GM21381 (cell line): ENCODE data around the gene UAP1L1.
"Not testable (repeated sequence)": the region's sequence is repeated elsewhere in the genome, so short reads cannot be mapped to it uniquely, and the experiment has no call there.

ENCODE experiments used
- ATAC-seq: cut with Tn5 transposase; IDR thresholded peaks from one replicate; pipeline ENCODE4 v1.9.1; 2021; ENCODE audit warnings: mild to moderate bottlenecking, moderate library complexity; ENCODE audit not compliant: unreplicated experiment

The UAP1L1 gene, protein sequence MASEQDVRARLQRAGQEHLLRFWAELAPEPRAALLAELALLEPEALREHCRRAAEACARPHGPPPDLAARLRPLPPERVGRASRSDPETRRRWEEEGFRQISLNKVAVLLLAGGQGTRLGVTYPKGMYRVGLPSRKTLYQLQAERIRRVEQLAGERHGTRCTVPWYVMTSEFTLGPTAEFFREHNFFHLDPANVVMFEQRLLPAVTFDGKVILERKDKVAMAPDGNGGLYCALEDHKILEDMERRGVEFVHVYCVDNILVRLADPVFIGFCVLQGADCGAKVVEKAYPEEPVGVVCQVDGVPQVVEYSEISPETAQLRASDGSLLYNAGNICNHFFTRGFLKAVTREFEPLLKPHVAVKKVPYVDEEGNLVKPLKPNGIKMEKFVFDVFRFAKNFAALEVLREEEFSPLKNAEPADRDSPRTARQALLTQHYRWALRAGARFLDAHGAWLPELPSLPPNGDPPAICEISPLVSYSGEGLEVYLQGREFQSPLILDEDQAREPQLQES

DNA sequence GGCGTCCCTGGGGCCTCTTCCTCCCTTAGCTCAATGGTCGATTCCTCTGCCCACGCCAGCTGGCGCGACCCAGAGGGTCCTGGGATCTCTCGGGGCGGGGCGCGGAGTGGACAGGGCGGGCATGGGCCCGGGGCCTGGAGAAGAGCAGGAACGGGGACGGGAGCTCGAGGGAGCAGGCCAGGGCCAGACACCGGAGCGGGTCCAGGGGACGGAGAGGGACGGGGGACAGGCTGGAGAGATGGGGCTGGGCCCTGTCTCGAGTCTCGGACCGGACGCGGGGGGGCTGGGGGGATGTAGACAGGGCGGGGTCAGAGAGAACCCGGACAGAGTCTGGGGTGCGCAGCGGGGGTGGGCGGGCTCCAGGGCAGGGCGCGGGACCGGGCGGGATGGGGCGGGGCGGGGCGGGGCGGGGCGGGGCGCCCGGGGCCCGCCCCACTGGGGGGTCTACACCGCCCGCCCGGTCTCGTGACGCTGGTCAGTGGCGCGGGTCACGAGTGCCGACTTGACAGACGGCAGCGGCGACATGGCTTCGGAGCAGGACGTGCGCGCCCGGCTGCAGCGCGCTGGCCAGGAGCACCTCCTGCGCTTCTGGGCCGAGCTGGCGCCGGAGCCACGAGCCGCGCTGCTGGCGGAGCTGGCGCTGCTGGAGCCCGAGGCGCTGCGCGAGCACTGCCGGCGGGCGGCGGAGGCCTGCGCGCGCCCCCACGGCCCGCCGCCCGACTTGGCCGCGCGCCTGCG, at the start of gene UAP1L1:
UAP1L1 (plus strand) TSS at position 508 of the 738 bp plus-strand sequence; CDS start at position 524, 16 bp downstream.
- no peak for ATAC-seq

DNA sequence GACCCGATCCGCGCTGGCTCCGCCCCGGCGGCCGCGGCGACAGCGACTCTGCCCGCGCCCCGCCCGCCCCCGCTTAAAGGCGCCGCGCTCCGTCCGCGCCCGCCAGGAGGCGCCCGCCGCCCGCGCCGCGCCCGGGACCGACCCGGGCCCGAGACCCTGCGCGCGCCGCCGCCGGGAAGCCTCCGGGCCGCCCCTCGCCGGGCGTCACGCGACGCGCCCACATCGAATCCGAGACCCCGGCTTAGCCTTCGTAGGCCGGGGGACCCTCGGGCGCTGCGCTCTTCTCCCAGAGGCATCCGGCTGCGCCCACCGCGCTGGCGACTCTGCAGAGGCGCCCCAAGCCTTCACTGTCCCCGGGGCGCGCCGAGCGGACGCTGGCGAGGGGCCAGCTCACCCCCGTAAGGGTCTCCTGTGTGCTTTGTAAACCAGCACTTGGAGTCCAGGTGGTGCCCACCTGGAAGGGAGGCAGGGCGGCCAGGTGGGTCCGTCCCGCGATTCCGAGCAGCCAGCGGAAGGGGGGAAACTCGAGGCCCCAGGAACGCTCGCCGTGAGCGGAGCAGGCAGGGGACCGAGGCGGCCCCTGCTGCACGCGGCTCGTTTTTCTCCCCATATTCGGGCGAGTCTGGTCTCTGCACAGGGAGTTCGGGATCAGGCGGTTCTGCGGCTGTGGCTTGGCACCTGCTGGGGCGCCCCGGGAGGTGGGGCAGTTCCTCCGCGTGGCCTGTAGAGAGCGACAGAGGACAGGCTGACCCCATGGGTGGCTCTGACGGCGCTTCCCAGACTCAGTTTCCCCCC, 48.9 kb upstream of the UAP1L1 start:
- peak; percentile 40 for ATAC-seq

DNA sequence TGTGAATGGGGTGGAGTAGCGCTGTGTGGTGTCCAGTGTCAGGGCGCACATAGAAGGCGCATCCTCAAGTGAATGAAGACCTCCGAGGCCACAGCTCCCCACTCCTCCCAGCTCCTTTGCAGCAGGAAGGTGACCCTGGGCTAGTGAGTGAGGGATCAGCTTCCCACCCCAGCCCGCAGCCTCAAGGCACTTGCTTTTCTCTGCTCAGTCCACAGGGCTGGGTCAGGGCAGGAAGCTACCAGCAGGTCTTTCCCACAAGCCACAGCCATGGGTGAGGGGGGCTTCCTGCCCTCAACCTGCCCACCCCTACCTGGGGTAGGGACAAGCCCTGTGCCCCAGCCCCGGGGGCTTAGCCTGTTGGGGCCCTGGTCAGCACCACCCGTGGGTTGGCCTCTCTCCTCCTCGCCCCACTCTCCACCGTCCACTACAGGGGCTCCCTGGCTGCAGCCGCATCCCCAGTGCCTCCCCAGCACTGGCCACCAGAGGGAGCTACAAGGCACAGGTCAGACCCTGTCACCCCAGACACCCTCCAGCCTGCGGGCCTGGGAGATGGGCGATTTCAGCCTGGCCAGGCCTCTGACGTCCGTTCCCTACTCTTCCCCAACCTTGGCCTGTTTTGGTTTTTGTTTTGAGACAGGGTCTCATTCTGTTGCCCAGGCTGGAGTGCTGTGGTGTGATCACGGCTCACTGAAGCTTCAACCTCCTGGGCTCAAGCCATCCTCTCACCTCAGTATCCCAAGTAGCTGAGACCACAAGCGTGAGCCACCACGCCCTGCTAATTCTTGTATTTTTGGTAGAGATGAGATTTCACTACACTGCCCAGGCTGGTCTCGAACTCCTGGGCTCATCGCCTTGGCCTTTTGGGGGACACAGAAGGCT, 48.0 kb upstream of the UAP1L1 start:
- ATAC-seq = peak; percentile 29

DNA sequence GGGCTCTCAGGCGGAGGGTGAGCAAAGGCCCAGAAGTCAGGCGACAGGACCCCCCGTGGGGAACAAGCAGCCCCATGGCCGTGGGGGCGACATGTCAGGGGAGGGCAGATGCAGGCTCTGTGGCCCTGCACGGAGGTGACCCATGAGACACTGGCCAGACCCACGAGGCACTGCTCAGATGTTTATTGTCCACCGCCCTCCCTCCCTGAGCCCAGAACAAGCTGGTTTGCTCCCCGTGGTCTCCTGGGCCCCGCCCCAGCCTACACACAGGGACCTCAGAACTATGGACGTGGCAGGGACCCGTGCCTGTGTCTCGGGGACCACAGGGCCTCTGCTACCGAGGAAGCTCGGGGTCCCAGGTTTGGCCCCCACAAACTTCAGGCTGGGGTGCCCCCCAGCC, 47.3 kb upstream of the UAP1L1 start:
- ATAC-seq = no peak

DNA sequence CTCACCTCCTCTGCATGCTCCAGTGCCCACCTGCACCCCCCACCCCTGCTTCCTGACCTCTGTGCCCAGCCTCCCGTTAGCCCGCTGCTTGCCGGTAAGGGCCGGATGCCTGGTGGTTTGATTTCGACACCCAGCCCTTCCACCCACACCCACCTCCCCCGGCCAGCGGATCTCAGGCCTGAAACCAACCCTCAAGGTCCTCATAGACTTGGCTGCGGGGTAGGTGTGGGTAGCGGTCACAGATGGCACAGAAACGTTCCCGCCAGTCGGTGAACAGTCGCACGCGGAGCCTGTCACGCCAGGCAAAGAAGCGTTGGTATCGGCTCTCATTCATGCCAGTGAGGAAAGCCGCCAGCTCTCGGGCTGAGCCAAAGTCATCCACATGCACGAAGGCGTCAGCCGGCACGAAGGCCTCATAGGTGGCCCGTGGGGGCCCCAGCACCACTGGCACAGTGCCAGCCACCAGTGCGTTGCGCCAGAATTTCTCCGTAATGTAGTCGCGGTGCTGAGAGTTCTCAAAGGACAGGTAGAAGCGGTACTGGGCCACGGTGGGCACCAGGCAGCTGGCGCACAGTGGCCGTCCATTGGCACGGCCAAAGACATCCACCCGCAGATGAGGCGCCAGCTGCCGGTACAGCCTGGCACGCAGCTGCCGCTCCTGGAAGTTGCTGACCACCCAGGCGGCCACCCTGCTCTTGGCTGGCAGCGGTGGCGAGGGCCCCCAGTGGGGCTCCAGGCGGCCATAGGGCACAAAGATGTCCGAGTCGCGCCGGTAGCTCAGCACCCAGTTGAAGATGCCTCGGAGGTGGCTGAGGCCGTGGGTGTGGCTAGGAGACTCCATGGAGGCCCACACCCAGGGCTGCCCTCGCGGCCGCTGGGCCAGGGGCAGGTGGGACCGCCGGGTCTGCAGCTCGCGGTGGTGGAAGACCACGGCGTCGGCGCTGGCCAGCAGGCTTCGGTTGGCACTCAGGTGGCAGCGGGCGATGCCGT, 46.5 kb upstream of the UAP1L1 start:
- ATAC-seq = no peak

DNA sequence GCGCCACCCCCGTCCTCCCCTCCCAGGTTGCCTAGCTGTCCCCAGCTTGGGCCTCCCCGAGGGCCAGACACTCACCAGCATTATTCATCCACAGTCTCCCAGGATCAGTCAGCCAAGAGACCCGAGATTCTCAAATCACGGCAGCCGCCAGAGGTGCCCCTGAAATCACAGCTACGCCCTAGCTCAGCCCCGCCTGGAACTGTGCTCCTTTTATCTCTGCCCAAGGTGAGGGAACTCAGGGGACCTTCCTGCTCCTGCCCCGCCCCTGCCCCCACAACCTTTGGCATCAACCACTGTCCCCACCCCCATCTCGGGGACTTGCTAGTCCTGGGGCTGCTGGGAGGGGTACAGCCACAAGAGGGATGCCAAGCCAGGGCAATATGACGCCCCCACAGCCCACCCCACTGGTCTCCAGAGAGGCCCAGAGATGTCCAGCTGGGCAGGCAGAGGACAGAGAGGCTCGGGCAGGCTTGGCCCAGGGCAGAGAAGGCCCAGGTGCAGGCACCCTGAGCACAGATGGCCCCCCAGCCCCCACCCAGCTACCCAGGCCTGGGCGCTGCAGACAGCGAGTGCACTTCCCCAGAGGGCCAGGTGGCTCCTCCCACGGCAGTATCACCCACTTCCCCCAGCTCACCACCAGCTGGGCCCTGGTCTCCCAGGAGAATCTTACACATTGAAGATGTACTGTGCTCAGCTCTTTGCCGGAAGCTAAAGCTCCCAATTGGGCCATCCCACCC, 45.2 kb upstream of the UAP1L1 start, which contains the start of gene FUT7:
FUT7 (minus strand) TSS at position 185 of the 737 bp plus-strand sequence; CDS start at position 88, 97 bp downstream.
- ATAC-seq = no peak

DNA sequence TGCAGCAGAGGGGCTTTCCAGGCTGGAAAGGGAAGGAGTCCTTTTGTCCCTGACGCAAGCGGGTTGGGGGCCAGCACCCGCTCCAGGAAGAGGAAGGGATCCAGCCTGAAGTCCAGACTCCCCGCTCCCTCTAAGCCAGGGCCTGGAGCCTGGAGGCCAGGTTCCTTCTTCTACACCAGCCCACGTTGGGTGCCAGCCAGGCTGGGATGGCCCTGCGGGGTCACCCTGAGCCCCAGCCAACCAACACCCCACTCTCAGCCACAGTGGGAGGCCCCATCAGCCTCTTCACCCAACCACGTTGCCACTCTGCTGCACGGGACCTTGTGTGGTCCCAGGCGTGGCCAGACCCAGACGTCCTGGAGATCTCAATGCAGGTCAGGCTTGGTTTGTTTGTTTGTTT, 44.5 kb upstream of the UAP1L1 start:
- no peak for ATAC-seq

DNA sequence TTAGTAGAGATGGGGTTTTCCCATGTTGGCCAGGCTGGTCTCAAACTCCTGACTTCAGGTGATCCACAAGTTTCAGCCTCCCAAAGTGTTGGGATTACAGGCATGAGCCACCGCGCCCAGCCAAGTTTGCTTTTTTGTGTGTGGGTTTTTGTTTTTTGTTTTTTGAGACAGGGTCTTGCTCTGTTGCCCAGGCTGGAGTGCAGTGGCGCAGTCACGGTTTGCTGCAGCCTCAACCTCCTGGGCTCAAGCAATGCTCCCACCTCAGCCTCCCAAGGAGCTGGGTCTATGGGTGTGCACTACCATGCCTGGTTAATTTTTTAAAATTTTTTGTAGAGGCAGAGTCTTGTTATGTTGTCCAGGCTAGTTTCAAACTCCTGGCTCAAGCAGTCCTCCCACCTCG, 43.8 kb upstream of the UAP1L1 start:
- not testable (repeated sequence) for ATAC-seq

DNA sequence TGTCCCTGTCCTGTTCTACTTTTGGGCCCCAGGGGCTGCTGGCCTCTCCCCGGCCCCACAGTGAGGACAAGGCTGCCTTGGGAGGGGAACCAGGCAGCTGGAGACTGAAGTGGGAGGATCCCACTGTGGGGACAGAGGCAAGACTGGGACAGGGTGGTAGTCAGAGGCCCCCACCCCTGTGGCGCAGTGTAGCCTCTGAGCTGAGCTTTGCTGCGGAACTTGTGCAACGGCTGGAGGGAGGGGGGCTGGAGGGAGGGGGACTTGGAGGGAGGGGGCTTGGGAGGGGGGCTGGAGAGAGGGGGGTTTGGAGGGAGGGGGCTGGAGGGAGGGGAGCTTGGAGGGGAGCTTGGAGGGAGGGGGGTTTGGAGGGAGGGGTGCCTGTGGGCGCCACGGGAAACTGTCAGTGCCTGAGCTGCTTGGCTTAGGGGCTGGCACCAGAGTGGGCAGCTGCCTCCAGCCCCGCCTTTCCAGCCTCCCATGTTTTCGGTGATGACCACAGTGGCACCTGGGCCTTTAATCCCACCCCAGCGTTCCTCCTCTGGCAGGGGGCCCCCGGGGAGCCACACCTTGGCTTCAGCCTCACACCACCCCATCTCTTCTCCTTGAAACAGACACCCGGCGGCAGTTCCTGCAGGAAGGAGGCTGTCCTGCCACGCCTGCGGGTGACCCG, 43.1 kb upstream of the UAP1L1 start:
- ATAC-seq = no peak

DNA sequence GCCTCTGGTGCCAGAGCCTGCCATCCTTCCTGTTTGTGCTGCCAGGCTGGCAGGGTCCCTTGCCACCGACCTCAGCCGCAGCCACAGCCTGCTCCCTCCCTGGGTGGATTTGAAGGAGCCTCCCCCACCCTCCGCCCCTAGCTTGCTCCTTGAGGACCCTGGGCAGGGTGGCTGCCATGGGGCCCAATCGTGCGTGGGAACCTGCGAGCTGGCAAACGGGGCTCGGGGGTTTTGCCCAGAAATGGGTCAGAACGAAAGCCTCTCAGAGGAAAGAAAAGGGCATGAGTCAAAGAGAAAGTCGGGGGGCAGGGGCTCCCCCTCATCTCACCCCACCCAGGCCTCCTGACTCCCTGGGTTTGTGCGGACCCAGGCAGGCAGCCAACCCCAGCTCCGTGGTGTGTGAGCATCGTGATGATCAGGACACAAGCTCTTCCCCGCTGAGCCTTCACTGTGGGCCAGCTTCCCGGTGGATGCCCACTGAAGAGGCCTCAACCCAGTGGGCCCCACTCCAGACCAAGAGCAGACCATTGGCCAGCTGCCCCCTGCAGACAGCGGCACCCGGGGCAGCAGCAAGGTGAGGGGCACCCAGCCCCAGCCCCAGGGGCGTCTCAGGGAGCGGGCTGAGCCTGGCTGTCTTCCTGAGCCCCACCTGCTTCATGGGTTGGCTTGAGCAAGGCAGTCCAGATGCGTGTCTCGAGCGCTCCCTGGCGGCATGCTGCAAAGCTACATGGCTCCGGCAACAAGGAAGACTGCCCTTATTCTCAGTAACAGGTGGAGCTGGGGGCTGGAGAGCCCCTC, 42.4 kb upstream of the UAP1L1 start:
- ATAC-seq = no peak

DNA sequence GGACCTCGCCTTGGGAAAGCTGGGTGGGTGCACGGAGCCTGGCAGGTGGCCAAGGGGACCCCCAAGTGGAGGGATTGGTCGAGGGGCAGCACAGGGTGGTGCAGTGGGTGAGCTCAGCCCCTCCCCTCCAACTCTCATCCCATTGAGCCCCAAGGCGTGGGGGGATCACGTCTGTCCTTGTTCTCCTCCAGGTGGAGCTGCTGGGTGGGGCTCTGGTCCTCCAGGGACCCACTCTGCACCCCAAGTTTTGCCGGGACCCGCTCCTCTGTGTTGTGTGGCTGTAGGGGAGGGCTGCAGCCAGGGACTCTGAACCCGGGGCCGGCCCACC, 41.8 kb upstream of the UAP1L1 start:
- no peak for ATAC-seq

DNA sequence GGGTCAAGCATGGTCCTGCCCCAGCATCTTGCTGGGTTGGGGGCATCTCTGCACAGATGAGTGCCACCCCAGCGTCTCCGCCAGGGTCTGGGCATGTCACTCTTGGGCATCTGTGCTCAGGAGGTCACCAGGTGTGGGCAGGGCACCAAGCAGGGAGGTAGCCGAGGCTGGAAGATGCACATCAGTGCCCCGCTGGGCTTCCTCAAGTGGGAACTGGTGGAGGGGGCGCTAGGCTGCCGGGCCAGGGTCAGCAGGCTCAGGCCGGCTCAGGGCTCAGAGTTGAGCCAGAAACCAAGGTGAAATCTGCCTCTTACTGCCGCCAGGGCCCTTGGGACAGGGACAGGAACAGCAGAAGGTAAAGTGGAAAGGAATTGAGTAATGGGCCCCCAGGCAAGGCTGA, 41.4 kb upstream of the UAP1L1 start:
- no peak for ATAC-seq

DNA sequence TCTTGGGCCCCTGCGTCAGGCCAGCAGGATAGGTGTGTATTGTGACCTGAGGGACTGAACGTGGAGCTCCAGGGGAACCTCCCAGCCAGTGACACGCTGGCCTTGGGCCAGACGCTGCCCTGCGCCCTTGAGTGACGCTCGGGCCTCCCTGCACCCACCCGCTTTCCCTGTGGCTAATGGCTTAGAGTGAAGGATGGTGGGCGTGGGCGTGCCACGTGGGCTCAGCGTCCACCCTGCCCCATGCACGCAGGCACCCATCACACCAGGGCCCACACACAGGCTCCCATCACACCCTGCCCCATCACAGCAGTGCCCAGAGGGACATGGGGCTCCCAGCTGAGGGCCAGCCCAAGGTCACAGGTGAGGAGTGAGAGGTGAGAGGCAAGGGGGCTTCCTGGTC, 40.3 kb upstream of the UAP1L1 start:
- no peak for ATAC-seq

DNA sequence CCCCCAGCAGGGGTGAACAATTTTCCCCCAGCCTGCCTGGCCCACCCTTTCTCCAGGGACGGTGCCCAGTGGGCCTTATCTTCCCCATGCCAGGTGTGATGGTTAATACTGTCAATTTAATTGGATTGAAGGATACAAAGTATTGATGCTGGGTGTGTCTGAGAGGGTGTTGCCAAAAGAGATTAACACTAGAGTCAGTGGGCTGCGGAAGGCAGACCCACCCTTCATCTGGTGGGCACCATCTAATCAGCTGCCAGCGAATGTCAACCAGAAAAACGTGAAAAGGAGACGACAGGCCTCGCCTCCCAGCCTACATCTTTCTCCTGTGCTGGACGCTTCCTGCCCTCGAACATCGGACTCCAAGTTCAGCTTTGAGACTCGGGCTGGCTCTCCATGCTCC, 39.8 kb upstream of the UAP1L1 start:
- ATAC-seq = no peak

DNA sequence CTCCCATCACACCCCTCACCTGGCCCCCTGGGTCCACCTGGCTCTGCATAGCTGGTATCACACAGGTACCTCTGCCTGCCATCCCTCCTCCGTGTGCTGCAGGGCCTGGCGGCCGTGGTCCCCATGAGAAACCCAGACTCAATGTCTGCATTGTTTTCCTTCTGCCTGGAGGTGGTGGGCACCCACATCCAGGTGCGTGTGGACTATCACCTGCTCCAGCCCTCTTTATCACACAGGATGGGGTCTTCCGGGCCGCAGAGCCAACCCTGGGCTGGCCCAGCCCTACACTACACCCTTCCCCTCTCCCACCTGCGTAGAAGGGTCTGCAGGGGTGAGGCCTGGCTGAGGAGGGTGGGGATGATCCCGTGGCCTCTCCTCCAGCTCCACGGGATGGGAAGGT, 38.4 kb upstream of the UAP1L1 start:
- ATAC-seq = no peak

DNA sequence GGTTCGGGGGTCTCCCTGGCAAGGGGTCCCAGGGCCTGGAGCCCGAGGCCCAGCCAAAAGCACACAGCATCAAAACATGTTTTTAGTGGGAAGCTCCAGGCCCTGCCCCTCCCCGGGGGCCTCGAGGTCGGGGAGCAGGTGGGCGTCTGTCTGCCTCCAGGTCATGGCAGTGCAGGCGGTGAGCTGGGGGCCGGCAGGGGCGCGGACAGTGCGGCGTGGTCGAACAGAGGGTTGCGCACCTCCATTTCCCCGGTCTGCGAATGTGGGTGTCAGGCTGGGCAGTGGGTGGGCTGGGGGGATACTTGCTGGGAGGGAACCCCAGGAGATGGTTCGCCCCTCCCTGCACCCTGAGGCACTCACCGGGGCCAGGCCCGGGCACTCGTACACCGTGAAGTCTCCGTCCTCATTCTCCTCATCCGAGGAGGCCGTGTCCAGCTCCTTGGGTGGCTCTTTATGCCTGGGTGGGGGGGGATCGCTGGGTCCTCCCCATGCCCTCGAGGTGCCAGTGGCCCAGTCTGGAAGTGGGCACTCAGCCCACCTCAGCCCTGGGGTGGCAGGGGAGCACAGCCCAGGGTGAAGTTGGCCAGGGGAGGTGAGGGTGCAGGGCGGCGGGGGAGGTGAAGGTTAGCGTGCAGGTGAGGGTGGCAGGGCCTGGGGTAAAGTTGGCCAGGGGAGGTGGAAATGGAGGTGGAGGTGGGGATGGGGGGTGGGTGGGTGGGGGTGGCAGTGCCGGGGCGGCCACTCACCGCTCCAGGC, 37.5 kb upstream of the UAP1L1 start:
- ATAC-seq = no peak
